HepG2 (cell line): ENCODE measurements around the gene PTPRCAP. TPM values are rescaled to one million over a fixed set of nuclear protein-coding genes. Genes with fewer than 3 reads are reported as not detected.

ENCODE experiments used
- CC2D1A ChIP-seq: sonication (generic); formaldehyde crosslinking; IDR thresholded peaks from 2 replicates; pipeline ENCODE4 v1.8.1; 2023; ENCODE audit warnings: mild to moderate bottlenecking, missing genetic modification reagents
- CHCHD3 ChIP-seq: sonication (generic); formaldehyde crosslinking; IDR thresholded peaks from 2 replicates; pipeline ENCODE4 v1.8.0; 2022; ENCODE audit warnings: mild to moderate bottlenecking, missing genetic modification reagents, moderate library complexity
- HMG20A ChIP-seq: IDR thresholded peaks from 2 replicates; pipeline ENCODE4 v1.6.1; 2016; ENCODE audit warnings: borderline replicate concordance
- NFKBIZ ChIP-seq: IDR thresholded peaks from 2 replicates; pipeline ENCODE4 v1.6.1; 2018; ENCODE audit warnings: missing genetic modification reagents, missing compliant biosample characterization
- PAWR ChIP-seq: sonication (generic); formaldehyde crosslinking; IDR thresholded peaks from 2 replicates; pipeline ENCODE4 v1.4.0; 2020; ENCODE audit warnings: missing genetic modification reagents, mild to moderate bottlenecking, borderline replicate concordance
- PRMT3 ChIP-seq: sonication (generic); formaldehyde crosslinking; IDR thresholded peaks from 2 replicates; pipeline ENCODE4 v1.8.1; 2022; ENCODE audit warnings: low read depth, mild to moderate bottlenecking, moderate library complexity, missing genetic modification reagents, borderline replicate concordance
- RNF2 ChIP-seq: fragments of 450-650 bp; conservative IDR thresholded peaks from 2 replicates; pipeline ENCODE4 v1.6.1; 2016; ENCODE audit warnings: low read depth
- polyA plus RNA-seq, 8 experiments: library from polyadenylated mRNA; depleted of rRNA in 3 of 8; stranded (reverse) in 7 of 8; unstranded in 1 of 8; fragments of >200 nt; fragmentation: Illumina TruSeq in 4 of 8; extraction: Trizol in 4 of 8; gene quantifications; 2 replicates each; pipeline versions ENCODE4 v1.2.1 to v1.2.3, GENCODE V29; 2011 to 2016; ENCODE audit warnings: low read depth in 4 of 8, missing spikeins in 1 of 8, mixed read lengths in 1 of 8; ENCODE audit not compliant: insufficient read depth in 1 of 8
- total RNA-seq, 5 experiments: library from RNA; depleted of rRNA; stranded (reverse); fragments of >200 nt; fragmentation: Illumina TruSeq; extraction: Trizol; gene quantifications; 2 replicates each; pipeline ENCODE4 v1.2.3, GENCODE V29; 2016; ENCODE audit warnings: low read depth in 1 of 5
- TF ChIP-seq, protein P1 (sequence below), 2 experiments: sonication (generic) in 1 of 2; formaldehyde crosslinking in 1 of 2; IDR thresholded peaks; 2 replicates each; pipeline versions ENCODE4 v1.4.0 to v1.6.1; 2016 to 2020; ENCODE audit warnings: borderline replicate concordance in 1 of 2, low read depth in 1 of 2, mild to moderate bottlenecking in 1 of 2, missing genetic modification reagents in 1 of 2
- TF ChIP-seq, protein P2 (sequence below): sonication (generic); formaldehyde crosslinking; IDR thresholded peaks from 2 replicates; pipeline ENCODE4 v1.9.0; 2021; ENCODE audit warnings: missing genetic modification reagents, borderline replicate concordance
- TF ChIP-seq, protein P3 (sequence below): sonication (generic); formaldehyde crosslinking; IDR thresholded peaks from 2 replicates; pipeline ENCODE4 v1.8.0; 2022; ENCODE audit warnings: missing genetic modification reagents, mild to moderate bottlenecking, inconsistent platforms, borderline replicate concordance

The PTPRCAP gene
- total and polyA plus RNA-seq, 2 of the 13 experiments (the other 11 are each of a cell fraction or from before 2014, with no cell fraction given): 0.60 to 0.70 TPM

DNA sequence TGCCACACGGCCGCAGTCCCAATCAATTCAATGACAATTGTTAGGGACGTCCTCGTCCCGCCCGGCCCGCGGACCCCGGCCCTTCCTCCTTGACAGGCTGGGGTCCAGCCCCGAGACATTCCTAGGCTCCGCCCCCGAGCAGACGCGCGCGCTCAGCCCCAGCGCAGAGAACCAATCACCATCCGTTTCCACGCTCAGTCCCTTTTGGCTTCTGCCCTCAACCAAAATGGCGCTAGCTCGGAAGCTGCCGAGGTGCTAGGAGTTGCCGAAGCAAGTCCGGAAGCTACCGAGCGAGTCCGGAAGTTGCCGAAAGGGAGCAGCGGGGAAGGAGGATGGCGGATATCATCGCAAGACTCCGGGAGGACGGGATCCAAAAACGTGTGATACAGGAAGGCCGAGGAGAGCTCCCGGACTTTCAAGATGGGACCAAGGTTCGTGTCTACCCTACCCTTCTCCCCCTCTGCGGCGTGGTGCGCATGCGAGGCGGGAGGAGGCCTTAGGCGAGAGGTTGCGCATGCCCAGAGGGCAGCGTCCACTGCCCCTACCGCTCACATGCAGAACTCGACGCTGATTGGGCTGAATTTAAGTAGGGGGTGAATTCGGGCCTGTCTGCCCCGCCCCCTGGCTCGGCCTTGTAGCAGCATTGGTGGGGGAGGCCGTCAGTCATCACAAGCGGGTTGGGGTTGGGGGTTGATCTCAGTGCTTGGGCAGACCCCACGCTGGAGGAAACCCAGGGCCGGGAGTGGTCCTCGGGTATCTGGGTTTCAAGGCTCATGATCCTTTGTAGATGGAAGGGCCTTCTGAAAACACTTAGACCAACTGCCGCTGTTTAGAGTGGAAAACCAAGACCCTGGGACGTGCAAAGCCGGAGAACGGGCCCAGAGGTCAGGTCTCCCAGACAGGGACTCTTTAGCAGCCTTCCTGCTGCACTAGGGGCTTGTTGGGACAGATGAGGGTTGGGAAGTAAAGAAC, 45.6 kb upstream of the PTPRCAP start, which contains the start of gene AIP (continued):
- TF ChIP-seq, protein P1, sequence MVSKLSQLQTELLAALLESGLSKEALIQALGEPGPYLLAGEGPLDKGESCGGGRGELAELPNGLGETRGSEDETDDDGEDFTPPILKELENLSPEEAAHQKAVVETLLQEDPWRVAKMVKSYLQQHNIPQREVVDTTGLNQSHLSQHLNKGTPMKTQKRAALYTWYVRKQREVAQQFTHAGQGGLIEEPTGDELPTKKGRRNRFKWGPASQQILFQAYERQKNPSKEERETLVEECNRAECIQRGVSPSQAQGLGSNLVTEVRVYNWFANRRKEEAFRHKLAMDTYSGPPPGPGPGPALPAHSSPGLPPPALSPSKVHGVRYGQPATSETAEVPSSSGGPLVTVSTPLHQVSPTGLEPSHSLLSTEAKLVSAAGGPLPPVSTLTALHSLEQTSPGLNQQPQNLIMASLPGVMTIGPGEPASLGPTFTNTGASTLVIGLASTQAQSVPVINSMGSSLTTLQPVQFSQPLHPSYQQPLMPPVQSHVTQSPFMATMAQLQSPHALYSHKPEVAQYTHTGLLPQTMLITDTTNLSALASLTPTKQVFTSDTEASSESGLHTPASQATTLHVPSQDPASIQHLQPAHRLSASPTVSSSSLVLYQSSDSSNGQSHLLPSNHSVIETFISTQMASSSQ (IDR thresholded peaks at IDR 0.05; ENCODE audit: low read depth): no peak
- TF ChIP-seq, protein P1 (CRISPR knock-in tag; IDR thresholded peaks at IDR 0.05; ENCODE audit: borderline replicate concordance): peak; percentile 68; the same call in 1 of the 2 replicates
- TF ChIP-seq NFKBIZ (CRISPR knock-in tag) (peak; percentile 97), RNF2 (peak; percentile 100), CC2D1A (CRISPR knock-in tag) (no peak), HMG20A (CRISPR knock-in tag) (no peak; the same call in 1 of the 2 replicates), PAWR (peak; percentile 76), PRMT3 (CRISPR knock-in tag) (peak; percentile 70; the same call in 1 of the 2 replicates), CHCHD3 (CRISPR knock-in tag) (peak; percentile 57; the same call in 1 of the 2 replicates)
- TF ChIP-seq, protein P2, sequence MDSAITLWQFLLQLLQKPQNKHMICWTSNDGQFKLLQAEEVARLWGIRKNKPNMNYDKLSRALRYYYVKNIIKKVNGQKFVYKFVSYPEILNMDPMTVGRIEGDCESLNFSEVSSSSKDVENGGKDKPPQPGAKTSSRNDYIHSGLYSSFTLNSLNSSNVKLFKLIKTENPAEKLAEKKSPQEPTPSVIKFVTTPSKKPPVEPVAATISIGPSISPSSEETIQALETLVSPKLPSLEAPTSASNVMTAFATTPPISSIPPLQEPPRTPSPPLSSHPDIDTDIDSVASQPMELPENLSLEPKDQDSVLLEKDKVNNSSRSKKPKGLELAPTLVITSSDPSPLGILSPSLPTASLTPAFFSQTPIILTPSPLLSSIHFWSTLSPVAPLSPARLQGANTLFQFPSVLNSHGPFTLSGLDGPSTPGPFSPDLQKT (CRISPR knock-in tag): no peak; the same call in 1 of the 2 replicates
- TF ChIP-seq, protein P3, sequence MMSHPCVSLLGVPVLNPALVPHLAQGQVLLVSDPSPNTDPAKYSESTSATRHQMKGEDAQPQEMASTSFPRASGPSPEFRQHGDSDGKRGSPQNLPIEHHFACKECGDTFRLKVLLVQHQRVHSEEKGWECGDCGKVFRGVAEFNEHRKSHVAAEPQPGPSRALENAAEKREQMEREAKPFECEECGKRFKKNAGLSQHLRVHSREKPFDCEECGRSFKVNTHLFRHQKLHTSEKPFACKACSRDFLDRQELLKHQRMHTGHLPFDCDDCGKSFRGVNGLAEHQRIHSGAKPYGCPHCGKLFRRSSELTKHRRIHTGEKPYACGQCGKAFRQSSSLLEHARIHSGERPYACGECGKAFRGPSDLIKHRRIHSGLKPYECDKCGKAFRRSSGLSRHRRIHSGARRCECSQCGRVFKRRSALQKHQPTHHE (CRISPR knock-in tag): peak; percentile 98; the same call in 1 of the 2 replicates
